Right atrium auricular region (tissue), 2 donors: ENCODE data around the gene ETHE1. TPM values are rescaled to one million over a fixed set of nuclear protein-coding genes. Genes with fewer than 3 reads are reported as not detected.

ENCODE experiments used
- DNase-seq: peaks from one replicate; pipeline ENCODE4 v3.0.0-alpha.2; 2019; ENCODE audit warnings: low spot score
- H3K27ac ChIP-seq, 2 donors: fragments of 200-600 bp; sonication (generic); 1 replicate in 1 of 2; 2 replicates in 1 of 2; pipeline ENCODE4 v1.5.1; 2016 to 2019
- H3K27me3 ChIP-seq, 2 donors: fragments of 200-600 bp; sonication (generic); one replicate each; pipeline versions ENCODE4 v1.5.1 to v1.6.0; 2017 to 2019
- H3K36me3 ChIP-seq: fragments of 200-600 bp; sonication (generic); one replicate; pipeline ENCODE4 v1.5.1; 2016
- H3K4me1 ChIP-seq, 2 donors: fragments of 200-600 bp; sonication (generic); one replicate each; pipeline versions ENCODE4 v1.5.1 to v1.6.0; 2017 to 2019
- H3K4me3 ChIP-seq, 2 donors: fragments of 200-600 bp; sonication (generic); 1 replicate in 1 of 2; 2 replicates in 1 of 2; pipeline ENCODE4 v1.5.1; 2017 to 2019; ENCODE audit warnings: mild to moderate bottlenecking in 1 of 2, moderate library complexity in 1 of 2
- H3K9me3 ChIP-seq, 2 donors: fragments of 200-600 bp; sonication (generic); one replicate each; pipeline ENCODE4 v1.5.1; 2019
- total RNA-seq, 2 donors: library from RNA; depleted of rRNA; stranded (reverse); fragments of >200 nt; gene quantifications; one replicate each; pipeline ENCODE4 v1.1.0, GENCODE V29; 2016
- TF ChIP-seq, protein P1 (sequence below), 2 donors: fragments of 200-600 bp; sonication (generic); IDR thresholded peaks; one replicate each; pipeline ENCODE4 v1.5.1; 2019; ENCODE audit warnings: antibody characterized with exemption in 2 of 2

Gene ETHE1
- total RNA-seq, 2 donors from 2014 or later = 17.9 to 25.4 TPM

DNA sequence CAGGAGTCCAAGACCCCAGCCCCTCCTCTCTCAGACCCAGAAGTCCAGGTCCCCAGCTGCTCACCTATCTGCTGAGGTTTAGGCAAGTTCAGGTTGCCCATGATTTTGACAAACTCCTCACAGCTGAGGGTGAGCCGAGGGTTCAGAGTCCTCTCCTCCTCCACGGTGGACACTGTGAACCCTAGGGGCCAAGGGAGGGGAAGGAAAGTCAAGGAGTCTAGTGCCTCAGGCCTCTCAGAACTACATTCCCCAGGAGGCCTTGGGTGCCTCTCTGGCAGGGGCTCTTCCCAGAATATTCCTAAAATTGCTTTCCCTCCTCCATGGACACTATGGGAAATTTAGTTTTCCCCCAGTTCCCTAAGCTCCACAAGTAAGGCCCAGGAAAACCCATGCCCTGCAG, 19.1 kb downstream of the ETHE1 start:
- no peak for DNase-seq
- Histone ChIP-seq H3K4me1 (peaks cover 0 to 14% of the 10 kb centered on the region in 2 donors), H3K9me3 (no peaks in the 10 kb centered on the region), H3K27me3 (no peaks in the 10 kb centered on the region), H3K4me3 (no peak overlapping the region), H3K27ac (no peak overlapping the region), H3K36me3 (peaks cover 11% of the 10 kb centered on the region)
- TF ChIP-seq, protein P1, sequence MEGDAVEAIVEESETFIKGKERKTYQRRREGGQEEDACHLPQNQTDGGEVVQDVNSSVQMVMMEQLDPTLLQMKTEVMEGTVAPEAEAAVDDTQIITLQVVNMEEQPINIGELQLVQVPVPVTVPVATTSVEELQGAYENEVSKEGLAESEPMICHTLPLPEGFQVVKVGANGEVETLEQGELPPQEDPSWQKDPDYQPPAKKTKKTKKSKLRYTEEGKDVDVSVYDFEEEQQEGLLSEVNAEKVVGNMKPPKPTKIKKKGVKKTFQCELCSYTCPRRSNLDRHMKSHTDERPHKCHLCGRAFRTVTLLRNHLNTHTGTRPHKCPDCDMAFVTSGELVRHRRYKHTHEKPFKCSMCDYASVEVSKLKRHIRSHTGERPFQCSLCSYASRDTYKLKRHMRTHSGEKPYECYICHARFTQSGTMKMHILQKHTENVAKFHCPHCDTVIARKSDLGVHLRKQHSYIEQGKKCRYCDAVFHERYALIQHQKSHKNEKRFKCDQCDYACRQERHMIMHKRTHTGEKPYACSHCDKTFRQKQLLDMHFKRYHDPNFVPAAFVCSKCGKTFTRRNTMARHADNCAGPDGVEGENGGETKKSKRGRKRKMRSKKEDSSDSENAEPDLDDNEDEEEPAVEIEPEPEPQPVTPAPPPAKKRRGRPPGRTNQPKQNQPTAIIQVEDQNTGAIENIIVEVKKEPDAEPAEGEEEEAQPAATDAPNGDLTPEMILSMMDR (IDR thresholded peaks at IDR 0.05) = no peak

DNA sequence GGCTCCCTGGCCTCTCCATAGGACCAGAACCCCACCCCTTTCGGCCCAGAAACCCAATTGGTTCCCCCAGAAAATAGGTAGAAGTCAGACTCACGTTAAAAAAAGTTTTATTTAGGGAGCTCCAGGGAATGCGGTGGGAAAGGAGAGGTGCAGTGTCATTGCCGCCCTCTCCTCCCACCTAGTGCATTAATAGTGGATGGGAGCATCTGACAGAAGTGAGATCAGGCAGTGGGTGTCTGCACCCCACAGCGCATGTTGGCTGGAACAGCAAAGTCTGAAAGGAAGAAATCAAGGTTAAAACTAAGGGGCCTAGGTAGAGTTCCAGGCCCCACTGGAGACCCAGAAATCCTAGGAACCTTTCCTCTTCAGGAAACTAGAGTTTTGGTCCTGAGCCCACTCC, 20.4 kb downstream of the ETHE1 start:
- H3K36me3 ChIP-seq = peaks cover 11% of the 10 kb centered on the region
- H3K9me3 ChIP-seq = no peaks in the 10 kb centered on the region
- peaks cover 0 to 26% of the 10 kb centered on the region in 2 donors for H3K4me1 ChIP-seq
- no peak overlapping the region for H3K27ac ChIP-seq
- TF ChIP-seq, protein P1 (IDR thresholded peaks at IDR 0.05) = no peak
- DNase-seq = no peak
- H3K4me3 ChIP-seq = no peak overlapping the region
- no peaks in the 10 kb centered on the region for H3K27me3 ChIP-seq

DNA sequence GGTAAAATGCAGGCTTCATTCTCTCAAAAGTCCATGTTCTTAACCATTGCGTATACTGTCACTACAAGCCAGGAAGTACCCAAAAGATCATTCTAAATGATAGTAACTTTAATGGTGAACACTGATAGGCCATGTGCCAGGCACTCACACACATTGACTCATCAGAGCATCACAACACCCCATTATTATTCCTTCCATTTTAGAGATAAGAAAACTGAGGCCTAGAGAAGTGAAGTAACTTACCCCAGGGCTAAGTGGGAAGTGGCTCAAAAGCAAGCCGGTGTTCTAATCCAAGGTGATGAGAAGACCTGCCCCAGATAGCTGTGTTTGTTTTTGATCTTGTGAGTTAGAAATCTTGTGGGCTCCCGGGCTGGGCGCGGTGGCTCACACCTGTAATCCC, 21.1 kb downstream of the ETHE1 start:
- Histone ChIP-seq H3K36me3 (peaks cover 11% of the 10 kb centered on the region), H3K27ac (no peak overlapping the region), H3K4me1 (peaks cover 0 to 28% of the 10 kb centered on the region in 2 donors), H3K4me3 (no peak overlapping the region), H3K9me3 (no peaks in the 10 kb centered on the region), H3K27me3 (no peaks in the 10 kb centered on the region)
- TF ChIP-seq, protein P1 (IDR thresholded peaks at IDR 0.05) = no peak
- DNase-seq = no peak

DNA sequence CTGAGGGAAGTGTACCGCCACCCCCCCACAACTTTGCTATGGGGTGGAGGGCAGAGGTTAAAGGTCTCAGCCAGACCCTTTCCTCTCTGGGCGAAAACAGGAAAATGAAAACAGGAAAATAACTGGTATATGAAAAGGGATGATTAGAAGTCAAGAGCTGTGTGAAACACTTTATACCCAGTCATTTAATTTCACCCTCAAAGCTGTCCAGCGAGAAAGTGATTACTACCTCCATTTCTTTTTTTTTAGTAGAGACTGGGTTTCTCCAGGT, 21.9 kb downstream of the ETHE1 start:
- Histone ChIP-seq H3K27ac (peak overlapping the region; percentile 84 to 91), H3K4me1 (peaks cover 0 to 28% of the 10 kb centered on the region in 2 donors), H3K36me3 (peaks cover 5% of the 10 kb centered on the region), H3K9me3 (no peaks in the 10 kb centered on the region), H3K27me3 (no peaks in the 10 kb centered on the region), H3K4me3 (peak overlapping the region in 1 of 2 donors; percentile 76)
- TF ChIP-seq, protein P1 (IDR thresholded peaks at IDR 0.05) = no peak
- DNase-seq = no peak

DNA sequence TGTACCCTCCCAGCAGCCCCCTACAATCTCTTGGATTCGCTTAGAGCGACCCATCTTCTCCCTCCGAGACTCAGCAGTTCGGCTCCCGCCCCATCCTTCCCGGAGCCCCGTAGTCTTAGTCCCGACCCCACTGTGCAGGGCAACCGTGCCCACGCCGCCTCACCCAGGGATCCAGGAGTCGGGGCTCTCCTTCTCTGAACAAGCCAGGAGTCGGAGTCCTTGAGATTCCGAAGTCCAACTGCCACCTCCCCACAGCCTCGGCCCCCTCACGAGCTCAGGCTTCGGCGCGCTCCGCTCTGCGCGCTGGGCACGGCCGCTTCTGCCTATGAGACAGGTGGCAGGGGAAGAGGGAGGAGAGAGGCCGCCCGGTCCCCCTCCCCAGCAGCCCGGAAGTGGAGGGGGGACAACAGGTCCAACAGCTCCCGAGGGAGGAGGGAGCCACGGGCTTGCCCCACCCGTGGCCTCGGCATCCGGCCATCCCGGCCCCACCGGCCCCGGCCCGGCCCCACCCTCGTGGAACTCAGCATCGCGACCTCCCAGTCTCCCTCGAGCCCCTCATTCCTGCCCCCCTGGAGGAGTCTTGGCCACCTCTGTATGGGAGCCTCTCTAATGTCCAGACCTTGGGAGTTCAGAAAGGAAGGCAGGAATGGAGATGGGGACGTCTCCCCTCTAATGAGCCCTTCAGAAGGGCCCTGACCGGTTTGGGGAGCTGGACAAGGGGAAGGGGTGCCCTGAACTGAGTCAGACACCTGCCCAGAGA, 22.4 kb downstream of the ETHE1 start, which contains the start of gene PHLDB3:
Gene PHLDB3 (minus strand): TSS at position 321 of the 760 bp plus-strand sequence. CDS start 628 bp downstream, outside the sequence.
- H3K9me3 ChIP-seq = no peaks in the 10 kb centered on the region
- no peak for DNase-seq
- H3K27ac ChIP-seq = peak within 1 kb of the TSS; percentile 84 to 91
- H3K4me1 ChIP-seq = peaks cover 0 to 28% of the 10 kb centered on the region in 2 donors
- TF ChIP-seq, protein P1 (IDR thresholded peaks at IDR 0.05) = no peak
- no peaks in the 10 kb centered on the region for H3K27me3 ChIP-seq
- peak within 1 kb of the TSS; percentile 52 to 76 for H3K4me3 ChIP-seq
- H3K36me3 ChIP-seq = peaks cover under 1% of the 10 kb centered on the region
